AG09319 (cell line): Measurements from ENCODE around the gene PROP1.
"Not testable (repeated sequence)": the region's sequence is repeated elsewhere in the genome, so short reads cannot be mapped to it uniquely, and the experiment has no call there.

ENCODE experiments used
- DNase-seq: peaks from one replicate; pipeline ENCODE4 v3.0.0-alpha.2; 2010; ENCODE audit warnings: low read depth; ENCODE audit errors: extremely low read depth
- CTCF ChIP-seq: IDR thresholded peaks from 2 replicates; pipeline ENCODE4 v1.5.1; 2011; ENCODE audit warnings: low read depth, mild to moderate bottlenecking, inconsistent platforms, low read length, moderate library complexity

Gene PROP1

DNA sequence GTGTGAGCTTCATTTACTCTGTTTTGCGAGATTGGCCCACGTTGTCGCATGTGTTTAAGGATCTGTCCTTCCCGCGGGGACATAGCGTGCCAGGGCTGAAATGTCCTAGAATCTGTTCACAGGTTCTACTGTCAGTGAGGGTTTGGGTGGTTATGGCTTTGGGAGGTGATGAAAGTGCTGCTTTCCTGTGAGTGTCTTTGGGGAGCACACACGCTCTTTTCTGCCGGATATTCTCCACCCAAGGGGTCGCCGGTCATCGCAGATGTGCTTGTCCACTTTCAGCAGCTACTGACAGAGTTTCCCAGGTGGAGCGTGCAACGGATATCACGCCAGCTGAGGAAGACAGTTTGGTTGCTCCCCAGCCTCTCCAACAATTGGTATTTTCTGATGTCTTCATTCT is 32.1 kb downstream of the PROP1 start:
- no peak for TF ChIP-seq CTCF
- no peak for DNase-seq

DNA sequence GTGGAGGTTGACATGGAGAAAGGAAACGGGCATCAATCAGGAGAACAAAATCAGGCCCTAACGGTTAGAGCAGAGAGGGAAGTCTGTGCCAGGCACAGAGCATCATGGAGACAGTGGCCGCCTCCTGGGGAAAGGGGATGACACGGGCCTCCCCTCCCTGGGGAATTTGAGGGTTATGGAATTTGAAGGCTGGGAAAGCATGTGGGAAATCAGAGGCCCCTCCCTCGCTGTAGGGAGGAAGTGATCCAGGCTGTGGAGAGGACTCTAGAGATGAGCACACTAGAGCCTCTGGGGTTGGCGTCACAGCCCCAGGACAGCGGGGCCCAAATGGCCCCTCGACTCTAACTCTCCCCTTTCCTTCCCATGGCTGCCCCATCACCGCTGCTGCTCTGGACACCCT is 36.7 kb downstream of the PROP1 start:
- DNase-seq = no peak

GRCh38 chr5:177958696-177959095 is 37.3 kb downstream of the PROP1 start:
- no peak for TF ChIP-seq CTCF
- DNase-seq = no peak

More for the DNA sequence above, 36.7 kb downstream of the PROP1 start:
- no peak for TF ChIP-seq CTCF

GRCh38 chr5:177957241-177957640 is 38.8 kb downstream of the PROP1 start:
- no peak for DNase-seq

GRCh38 chr5:177953101-177953500 is 42.9 kb downstream of the PROP1 start:
- DNase-seq = not testable (repeated sequence)

More at GRCh38 chr5:177957241-177957640, 38.8 kb downstream of the PROP1 start:
- TF ChIP-seq CTCF = no peak

DNA sequence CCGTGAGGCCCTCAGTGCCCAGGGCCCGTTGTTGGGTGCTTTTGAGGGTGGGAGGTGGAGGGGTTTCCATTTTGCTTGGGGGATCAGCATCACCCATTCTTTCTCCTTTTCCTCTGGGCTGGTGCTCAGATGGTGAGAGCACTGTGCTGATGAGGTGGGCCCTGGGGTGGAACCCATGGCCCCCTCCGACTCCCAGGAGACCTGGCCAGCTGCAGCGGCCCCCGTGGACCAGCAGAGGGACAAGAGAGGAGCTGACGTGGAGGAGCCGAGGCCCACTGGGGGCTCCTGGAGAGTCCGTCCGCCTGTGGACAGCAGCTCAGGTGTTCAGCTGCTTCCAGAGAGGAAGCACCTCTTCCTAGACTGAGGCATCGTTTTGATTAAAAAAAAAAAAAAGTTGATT is 46.4 kb downstream of the PROP1 start:
- not testable (repeated sequence) for DNase-seq

DNA sequence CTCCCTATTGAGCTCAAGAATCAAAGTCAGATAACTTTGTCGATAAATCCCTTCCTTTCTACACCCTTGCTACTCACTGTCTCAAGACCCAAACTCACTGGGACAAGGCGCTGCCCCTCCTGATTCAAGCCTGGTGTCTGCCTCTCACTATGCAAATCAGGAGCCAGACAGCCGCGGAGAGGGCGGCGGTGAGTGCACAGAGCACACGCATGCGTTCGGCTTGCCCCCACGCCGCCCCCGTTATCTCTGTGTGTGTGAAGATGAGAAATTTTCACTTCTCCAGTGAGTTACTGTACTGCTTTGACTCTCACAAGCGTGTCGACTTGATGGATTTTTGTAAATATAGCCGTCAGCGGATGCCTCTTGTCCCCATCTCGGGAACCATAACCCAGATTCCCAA is 47.0 kb downstream of the PROP1 start:
- DNase-seq = not testable (repeated sequence)

DNA sequence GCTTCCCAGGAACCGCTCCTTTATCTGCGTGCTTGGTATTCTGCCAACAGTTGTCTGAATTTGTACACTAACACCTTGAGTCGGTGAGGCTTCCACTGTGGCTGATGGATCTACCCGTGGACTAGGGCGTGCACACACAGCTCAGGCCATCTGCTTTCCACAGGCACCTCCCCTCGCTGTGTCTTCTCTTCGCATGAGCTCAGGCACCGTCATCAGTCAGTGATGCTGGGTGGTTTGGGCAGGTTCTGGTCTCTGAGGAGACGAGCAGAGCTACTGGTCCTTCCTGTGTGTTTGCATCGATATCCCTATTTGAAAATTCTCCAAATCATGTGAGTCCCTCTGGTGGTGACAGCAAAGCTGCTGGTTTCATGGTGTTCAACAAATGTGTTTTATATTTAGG is 48.1 kb downstream of the PROP1 start:
- not testable (repeated sequence) for DNase-seq

- not testable (repeated sequence) for DNase-seq
These were observed 50.3 kb downstream of the PROP1 start for GRCh38 chr5:177945601-177946283.

GRCh38 chr5:177945145-177945544 is 50.9 kb downstream of the PROP1 start:
- DNase-seq = not testable (repeated sequence)

DNA sequence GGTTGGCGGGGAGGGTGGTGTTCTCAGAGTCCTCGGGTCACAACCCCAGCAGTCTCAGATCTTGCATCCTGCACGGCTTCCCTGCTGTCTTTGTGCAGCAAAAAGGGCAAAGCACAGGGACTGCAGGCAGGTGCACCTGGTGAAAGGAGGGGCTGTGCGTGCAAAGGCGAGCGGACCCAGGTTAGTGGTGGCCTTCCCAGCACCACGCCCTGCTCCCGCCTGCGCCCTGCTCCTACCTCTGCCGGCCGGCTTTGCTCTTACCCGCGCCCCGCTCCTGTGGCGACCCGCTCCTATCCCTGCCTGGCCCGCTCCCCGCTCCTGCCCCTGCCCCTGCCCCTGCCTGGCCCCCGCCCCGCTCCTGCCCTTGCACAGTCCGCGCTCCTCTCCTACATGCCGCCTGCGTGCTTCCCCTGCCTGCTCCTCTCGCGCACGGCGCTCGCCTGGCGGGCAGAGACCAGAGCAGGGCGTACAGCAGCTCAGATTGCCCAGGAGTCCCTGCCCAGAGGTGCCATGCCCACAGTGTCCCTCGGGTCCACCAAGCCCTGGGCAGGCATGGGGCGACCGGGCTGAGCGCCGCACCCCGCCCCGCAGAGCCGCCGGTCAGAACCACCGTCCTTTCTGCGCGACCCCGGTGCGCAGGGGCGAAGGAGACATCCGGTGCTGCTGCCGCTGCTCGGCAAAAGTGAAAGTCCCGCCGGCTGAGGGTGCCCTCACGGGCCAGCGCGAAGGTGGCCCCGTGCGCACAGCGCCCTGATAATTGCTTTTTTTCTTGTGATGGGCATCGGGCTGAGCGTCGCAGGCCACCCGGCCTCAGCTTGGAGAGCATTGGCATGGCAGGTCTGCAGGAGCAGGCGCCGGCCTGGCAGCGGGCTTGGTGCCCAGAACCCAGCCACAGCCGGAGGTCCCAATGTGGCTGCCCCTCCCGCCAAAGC is 52.0 kb downstream of the PROP1 start:
- not testable (repeated sequence) for DNase-seq

DNA sequence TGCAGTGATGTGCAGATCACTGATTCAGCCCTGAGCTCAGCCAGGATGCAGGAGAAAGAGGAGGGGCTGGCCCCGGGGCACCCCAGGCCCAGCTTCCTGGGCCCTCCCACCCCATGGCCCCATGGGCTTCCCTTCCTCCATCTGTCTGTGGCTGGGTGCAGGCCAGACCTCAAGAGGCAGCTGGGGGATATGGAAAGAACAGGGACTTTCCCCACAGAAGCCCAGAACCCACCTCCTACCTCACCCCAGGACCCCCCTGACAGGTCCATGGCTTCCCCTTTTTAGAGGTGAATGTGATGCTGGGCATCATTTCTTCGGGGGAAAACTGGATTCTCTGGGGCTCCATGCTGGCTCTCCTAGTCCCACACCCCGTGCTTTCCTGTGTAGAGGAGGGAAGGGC is 53.1 kb downstream of the PROP1 start:
- not testable (repeated sequence) for DNase-seq
